Measurements from ENCODE around the gene EXOC3.

EXOC3 gene

DNA sequence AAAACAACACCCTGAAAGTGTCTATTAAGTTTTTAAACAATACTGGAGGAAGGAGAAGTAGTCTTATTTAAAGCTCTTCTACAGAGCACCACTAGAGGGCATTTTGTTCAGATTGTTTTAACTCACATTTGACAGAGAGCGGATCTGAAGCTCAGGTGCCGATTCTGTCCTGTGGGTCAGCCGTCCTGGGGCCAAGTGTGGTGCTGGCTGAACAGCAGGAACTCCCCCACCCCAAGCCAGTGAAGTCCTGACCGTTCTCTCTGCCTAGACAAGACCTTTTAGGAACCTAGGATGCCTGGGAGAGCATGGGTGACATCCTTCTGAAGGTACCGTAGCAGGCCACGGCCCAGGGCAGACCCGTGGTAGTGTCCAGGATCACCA lies 3.9 kb downstream of the EXOC3 start:
- Histone ChIP-seq H3K4me3 (ENCODE audit: severe bottlenecking) (no peak overlapping the region), H3K4me1 (ENCODE audit: insufficient read depth, poor library complexity, severe bottlenecking) (peaks cover 8% of the 10 kb centered on the region), H3K27me3 (ENCODE audit: insufficient read depth, poor library complexity, severe bottlenecking) (no peaks in the 10 kb centered on the region), H3K9me3 (ENCODE audit: severe bottlenecking) (peaks cover 3% of the 10 kb centered on the region), H3K27ac (ENCODE audit: poor library complexity, severe bottlenecking) (no peak overlapping the region), H3K36me3 (ENCODE audit: low read depth) (peaks cover 57% of the 10 kb centered on the region)
- TF ChIP-seq, protein P1, sequence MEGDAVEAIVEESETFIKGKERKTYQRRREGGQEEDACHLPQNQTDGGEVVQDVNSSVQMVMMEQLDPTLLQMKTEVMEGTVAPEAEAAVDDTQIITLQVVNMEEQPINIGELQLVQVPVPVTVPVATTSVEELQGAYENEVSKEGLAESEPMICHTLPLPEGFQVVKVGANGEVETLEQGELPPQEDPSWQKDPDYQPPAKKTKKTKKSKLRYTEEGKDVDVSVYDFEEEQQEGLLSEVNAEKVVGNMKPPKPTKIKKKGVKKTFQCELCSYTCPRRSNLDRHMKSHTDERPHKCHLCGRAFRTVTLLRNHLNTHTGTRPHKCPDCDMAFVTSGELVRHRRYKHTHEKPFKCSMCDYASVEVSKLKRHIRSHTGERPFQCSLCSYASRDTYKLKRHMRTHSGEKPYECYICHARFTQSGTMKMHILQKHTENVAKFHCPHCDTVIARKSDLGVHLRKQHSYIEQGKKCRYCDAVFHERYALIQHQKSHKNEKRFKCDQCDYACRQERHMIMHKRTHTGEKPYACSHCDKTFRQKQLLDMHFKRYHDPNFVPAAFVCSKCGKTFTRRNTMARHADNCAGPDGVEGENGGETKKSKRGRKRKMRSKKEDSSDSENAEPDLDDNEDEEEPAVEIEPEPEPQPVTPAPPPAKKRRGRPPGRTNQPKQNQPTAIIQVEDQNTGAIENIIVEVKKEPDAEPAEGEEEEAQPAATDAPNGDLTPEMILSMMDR (IDR thresholded peaks at IDR 0.05; ENCODE audit: poor library complexity, severe bottlenecking), result peak; percentile 85
- ATAC-seq (ENCODE audit: low read depth) (no peak), DNase-seq (ENCODE audit: low spot score) (no peak)

DNA sequence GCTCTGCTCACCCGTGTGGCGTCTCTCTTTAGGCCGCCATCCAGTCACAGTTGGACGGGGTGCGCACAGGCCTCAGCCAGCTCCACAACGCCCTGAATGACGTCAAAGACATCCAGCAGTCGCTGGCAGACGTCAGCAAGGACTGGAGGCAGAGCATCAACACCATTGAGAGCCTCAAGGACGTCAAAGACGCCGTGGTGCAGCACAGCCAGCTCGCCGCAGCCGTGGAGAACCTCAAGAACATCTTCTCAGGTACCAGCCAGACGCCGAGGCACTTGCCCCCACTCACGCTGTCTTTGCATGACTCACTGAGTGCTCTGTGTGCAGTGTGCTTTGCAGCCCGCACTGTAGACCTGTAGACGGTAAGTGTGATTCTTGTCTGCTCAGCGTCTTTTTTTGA lies 4.5 kb downstream of the EXOC3 start:
- Histone ChIP-seq H3K4me3 (ENCODE audit: severe bottlenecking) (no peak overlapping the region), H3K9me3 (ENCODE audit: severe bottlenecking) (peaks cover 6% of the 10 kb centered on the region), H3K4me1 (ENCODE audit: insufficient read depth, poor library complexity, severe bottlenecking) (peaks cover 4% of the 10 kb centered on the region), H3K36me3 (ENCODE audit: low read depth) (peaks cover 63% of the 10 kb centered on the region), H3K27me3 (ENCODE audit: insufficient read depth, poor library complexity, severe bottlenecking) (no peaks in the 10 kb centered on the region), H3K27ac (ENCODE audit: poor library complexity, severe bottlenecking) (no peak overlapping the region)
- ATAC-seq (ENCODE audit: low read depth), result no peak
- TF ChIP-seq, protein P1 (IDR thresholded peaks at IDR 0.05; ENCODE audit: poor library complexity, severe bottlenecking), result no peak
- no peak for DNase-seq (ENCODE audit: low spot score)

DNA sequence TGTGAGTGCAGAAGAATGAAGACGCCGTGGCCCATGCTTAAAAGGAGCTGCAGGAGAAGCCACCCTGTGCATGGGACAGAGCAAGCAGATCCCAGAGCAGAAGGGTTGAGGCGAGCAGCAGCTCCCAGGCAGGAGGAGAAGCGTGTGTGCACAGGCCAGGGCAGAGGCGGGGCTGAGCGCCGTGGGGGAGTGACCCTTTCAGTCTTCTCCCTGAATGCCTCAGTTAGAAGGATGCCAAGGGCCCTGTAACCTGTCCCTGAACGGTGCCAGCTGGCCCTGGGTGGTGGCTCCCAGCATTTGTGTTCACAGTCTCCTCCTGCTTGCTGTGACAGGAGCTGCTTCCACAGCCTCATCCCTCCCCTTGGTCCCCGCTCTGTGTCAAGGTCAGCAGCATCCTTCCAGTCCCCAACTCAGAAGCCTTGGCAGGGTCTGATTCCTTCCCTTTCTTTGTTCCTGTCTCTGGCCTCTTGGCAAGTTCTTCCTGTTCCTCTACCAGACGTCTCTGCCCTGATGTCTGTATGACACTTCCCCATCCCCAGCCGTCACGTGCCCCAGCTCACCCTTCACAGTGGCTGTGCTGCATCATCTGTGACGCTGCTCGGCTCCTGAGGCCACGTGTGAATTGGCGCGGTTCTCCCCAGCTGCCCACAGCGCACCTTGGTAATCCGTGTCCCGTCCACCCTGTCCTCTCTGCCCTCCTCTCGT lies 5.2 kb downstream of the EXOC3 start:
- TF ChIP-seq, protein P1 (IDR thresholded peaks at IDR 0.05; ENCODE audit: poor library complexity, severe bottlenecking), result no peak
- Histone ChIP-seq H3K4me3 (ENCODE audit: severe bottlenecking) (no peak overlapping the region), H3K36me3 (ENCODE audit: low read depth) (peaks cover 70% of the 10 kb centered on the region), H3K27ac (ENCODE audit: poor library complexity, severe bottlenecking) (no peak overlapping the region), H3K4me1 (ENCODE audit: insufficient read depth, poor library complexity, severe bottlenecking) (peaks cover 4% of the 10 kb centered on the region), H3K27me3 (ENCODE audit: insufficient read depth, poor library complexity, severe bottlenecking) (no peaks in the 10 kb centered on the region), H3K9me3 (ENCODE audit: severe bottlenecking) (peaks cover 6% of the 10 kb centered on the region)
- ATAC-seq (ENCODE audit: low read depth) (no peak), DNase-seq (ENCODE audit: low spot score) (no peak)

DNA sequence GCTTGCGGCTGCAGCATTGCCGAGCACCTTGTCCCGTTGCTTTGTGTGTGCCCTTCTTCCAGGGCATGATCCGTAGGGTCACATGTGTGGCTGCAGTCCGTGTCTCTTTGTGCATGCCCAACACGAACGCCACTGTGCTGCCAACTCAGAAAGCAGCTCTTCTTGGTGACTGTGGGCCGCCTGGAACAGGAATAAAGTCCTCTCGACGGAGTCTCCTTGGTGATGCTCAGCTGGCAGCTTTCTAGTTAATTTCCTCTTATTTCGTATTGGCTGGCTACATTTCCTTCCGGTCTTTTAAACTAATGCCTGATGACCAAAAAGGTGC lies 5.8 kb downstream of the EXOC3 start:
- H3K27ac ChIP-seq (ENCODE audit: poor library complexity, severe bottlenecking), result no peak overlapping the region
- TF ChIP-seq, protein P1 (IDR thresholded peaks at IDR 0.05; ENCODE audit: poor library complexity, severe bottlenecking), result no peak
- DNase-seq (ENCODE audit: low spot score), result no peak
- peaks cover 75% of the 10 kb centered on the region for H3K36me3 ChIP-seq (ENCODE audit: low read depth)
- peaks cover 6% of the 10 kb centered on the region for H3K9me3 ChIP-seq (ENCODE audit: severe bottlenecking)
- H3K4me3 ChIP-seq (ENCODE audit: severe bottlenecking), result no peak overlapping the region
- no peak for ATAC-seq (ENCODE audit: low read depth)
- no peaks in the 10 kb centered on the region for H3K27me3 ChIP-seq (ENCODE audit: insufficient read depth, poor library complexity, severe bottlenecking)
- H3K4me1 ChIP-seq (ENCODE audit: insufficient read depth, poor library complexity, severe bottlenecking), result peaks cover 4% of the 10 kb centered on the region

DNA sequence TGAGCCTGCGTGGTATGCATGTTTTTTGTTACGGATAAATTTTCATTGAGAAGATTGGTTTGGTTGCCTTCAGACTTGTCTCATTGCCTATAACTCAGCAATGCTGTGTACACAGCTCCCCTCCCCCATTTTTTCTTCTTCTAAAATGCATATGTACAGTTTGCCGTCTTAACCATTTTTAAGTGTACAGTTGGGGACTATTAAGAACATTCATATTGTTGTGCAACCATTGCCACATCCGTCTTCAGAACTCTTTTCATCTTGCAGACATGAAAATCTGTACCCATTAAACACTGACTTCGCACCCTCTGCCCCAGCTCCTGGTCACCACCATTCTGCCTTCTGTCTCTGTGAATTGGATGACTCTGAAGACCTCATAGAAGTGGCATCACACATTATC lies 6.2 kb downstream of the EXOC3 start:
- peaks cover 80% of the 10 kb centered on the region for H3K36me3 ChIP-seq (ENCODE audit: low read depth)
- ATAC-seq (ENCODE audit: low read depth), result no peak

More for the DNA sequence above, 6.2 kb downstream of the EXOC3 start:
- Histone ChIP-seq H3K27me3 (ENCODE audit: insufficient read depth, poor library complexity, severe bottlenecking) (no peaks in the 10 kb centered on the region), H3K4me3 (ENCODE audit: severe bottlenecking) (no peak overlapping the region), H3K4me1 (ENCODE audit: insufficient read depth, poor library complexity, severe bottlenecking) (peaks cover 2% of the 10 kb centered on the region), H3K9me3 (ENCODE audit: severe bottlenecking) (peaks cover 6% of the 10 kb centered on the region), H3K27ac (ENCODE audit: poor library complexity, severe bottlenecking) (no peak overlapping the region)
- no peak for DNase-seq (ENCODE audit: low spot score)
- TF ChIP-seq, protein P1 (IDR thresholded peaks at IDR 0.05; ENCODE audit: poor library complexity, severe bottlenecking), result no peak
